Neural cell (in vitro differentiated cells): Measurements from ENCODE around the gene CNNM1. TPM values are rescaled to one million over a fixed set of nuclear protein-coding genes. Genes with fewer than 3 reads are reported as not detected.

ENCODE experiments used
- H2AFZ ChIP-seq: fragments of 200-600, 300-800 bp; sonication (generic), shearing (Covaris generic); 2 replicates; pipeline ENCODE4 v1.6.0; 2014; ENCODE audit warnings: low read depth, mild to moderate bottlenecking, antibody characterized with exemption, low read length, moderate library complexity
- H3F3A ChIP-seq: fragments of 200-600 bp; shearing (Covaris generic); 2 replicates; pipeline ENCODE4 v1.6.1; 2016; ENCODE audit warnings: mild to moderate bottlenecking, moderate library complexity, mixed read lengths, antibody characterized with exemption, low read length; ENCODE audit not compliant: insufficient read depth, poor library complexity, severe bottlenecking
- H3K27ac ChIP-seq: fragments of 200-600, 300-800 bp; sonication (generic), shearing (Covaris generic); 2 replicates; pipeline ENCODE4 v1.5.1; 2014; ENCODE audit warnings: mild to moderate bottlenecking, low read length, moderate library complexity
- H3K27me3 ChIP-seq: fragments of 300-800, 200-600 bp; sonication (generic), shearing (Covaris generic); 2 replicates; pipeline ENCODE4 v1.6.0; 2014; ENCODE audit warnings: mild to moderate bottlenecking, low read depth, low read length, moderate library complexity; ENCODE audit not compliant: insufficient read depth
- H3K36me3 ChIP-seq: fragments of 300-800, 200-600 bp; sonication (generic), shearing (Covaris generic); 2 replicates; pipeline ENCODE4 v1.5.1; 2014; ENCODE audit warnings: mild to moderate bottlenecking, antibody characterized with exemption, low read length, moderate library complexity; ENCODE audit not compliant: insufficient read depth
- H3K4me2 ChIP-seq: fragments of 300-800, 200-600 bp; sonication (generic), shearing (Covaris generic); 2 replicates; pipeline ENCODE4 v1.6.0; 2014; ENCODE audit warnings: mild to moderate bottlenecking, low read length
- H3K4me3 ChIP-seq: fragments of 300-800, 200-600 bp; sonication (generic), shearing (Covaris generic); 2 replicates; pipeline ENCODE4 v1.5.1; 2014; ENCODE audit warnings: mild to moderate bottlenecking, low read length, moderate library complexity
- H3K79me2 ChIP-seq: fragments of 200-600 bp; shearing (Covaris generic); replicated peaks from 2 replicates; pipeline ENCODE4 v1.6.0; 2014; ENCODE audit warnings: mild to moderate bottlenecking, low read length, moderate library complexity; ENCODE audit not compliant: insufficient read depth
- H3K9ac ChIP-seq: fragments of 300-800, 200-600 bp; sonication (generic), shearing (Covaris generic); 2 replicates; pipeline ENCODE4 v1.6.1; 2016; ENCODE audit warnings: mild to moderate bottlenecking, low read length, mixed read lengths
- H3K9me2 ChIP-seq: fragments of 200-600 bp; shearing (Covaris generic); 2 replicates; pipeline ENCODE4 v1.6.1; 2016; ENCODE audit warnings: mild to moderate bottlenecking, low read length, mixed read lengths; ENCODE audit not compliant: insufficient read depth
- H3K9me3 ChIP-seq: fragments of 200-600, 300-800 bp; sonication (generic), shearing (Covaris generic); 2 replicates; pipeline ENCODE4 v1.6.1; 2016; ENCODE audit warnings: mild to moderate bottlenecking, mixed run types, low read length, moderate library complexity, mixed read lengths
- H4K20me1 ChIP-seq: fragments of 200-600 bp; shearing (Covaris generic); 2 replicates; pipeline ENCODE4 v1.6.1; 2016; ENCODE audit warnings: mild to moderate bottlenecking, mixed run types; ENCODE audit not compliant: insufficient read depth
- EP300 ChIP-seq: fragments of 450-650 bp; conservative IDR thresholded peaks from 2 replicates; pipeline ENCODE4 v1.6.1; 2014; ENCODE audit warnings: antibody characterized with exemption, mild to moderate bottlenecking, moderate library complexity; ENCODE audit not compliant: poor library complexity, severe bottlenecking
- RAD21 ChIP-seq: fragments of 450-650 bp; conservative IDR thresholded peaks from 2 replicates; pipeline ENCODE4 v1.6.1; 2014; ENCODE audit warnings: antibody characterized with exemption, mild to moderate bottlenecking, moderate library complexity
- polyA plus RNA-seq: library from polyadenylated mRNA; depleted of rRNA; stranded (reverse); fragments of >200 nt; gene quantifications from 2 replicates; pipeline ENCODE4 v1.2.3, GENCODE V29; 2014

Gene CNNM1
- polyA plus RNA-seq, 1 donor from 2014 or later, result 1.5 TPM

DNA sequence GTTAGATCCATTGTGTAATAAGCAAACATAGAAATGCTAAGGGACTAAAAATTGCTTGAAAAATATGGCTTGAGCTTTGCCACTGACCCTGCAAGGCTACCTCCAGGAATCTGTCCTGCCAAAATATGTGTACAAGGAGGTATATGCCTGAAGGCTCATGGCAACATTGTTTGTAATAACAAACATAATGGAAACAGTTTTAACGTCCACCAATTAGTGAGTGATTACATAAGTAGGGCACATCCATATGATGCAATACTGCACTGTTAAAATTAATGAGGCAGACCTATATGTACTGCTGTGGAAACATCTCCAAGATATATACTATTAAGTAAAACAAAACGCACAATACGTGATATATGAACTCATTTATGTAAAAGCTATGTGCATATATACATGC lies 114.3 kb downstream of the CNNM1 start:
- Histone ChIP-seq H3K4me2 (no peak overlapping the region), H3K9ac (no peak overlapping the region), H3K36me3 (no peaks in the 10 kb centered on the region), H3K79me2 (no peaks in the 10 kb centered on the region), H3K9me2 (no peaks in the 10 kb centered on the region), H3F3A (no peaks in the 10 kb centered on the region), H4K20me1 (no peaks in the 10 kb centered on the region), H3K27ac (no peak overlapping the region), H3K27me3 (no peaks in the 10 kb centered on the region), H3K4me3 (no peak overlapping the region), H2AFZ (no peak overlapping the region), H3K9me3 (no peaks in the 10 kb centered on the region)
- TF ChIP-seq RAD21, result no peak
- no peak for TF ChIP-seq EP300

Other genes with a start within 250 kb of the CNNM1 start
- not detected in 2 replicates for gene HPSE2, start 93.5 kb upstream of the CNNM1 start, polyA plus RNA-seq
- gene GOT1, start 101.3 kb downstream of the CNNM1 start, polyA plus RNA-seq, result 43.6 and 59.1 TPM in 2 replicates
- gene NKX2-3, start 203.6 kb downstream of the CNNM1 start, polyA plus RNA-seq, result not detected in 2 replicates